Measurements from ENCODE around the gene CRLF2. TPM values are rescaled to one million over a fixed set of nuclear protein-coding genes. Genes with fewer than 3 reads are reported as not detected.

The CRLF2 gene
- total and polyA plus RNA-seq, 2 donors (not counting 3 experiments of a cell fraction or from before 2014, with no cell fraction given): not detected

GRCh38 chrX:1244164-1245076 is 32.0 kb upstream of the CRLF2 start:
- Histone ChIP-seq H3K4me1 (ENCODE audit: control insufficient read depth, extremely low read depth, insufficient read depth, low read length) (no peaks in the 10 kb centered on the region), H3K4me2 (ENCODE audit: insufficient read depth, low read length) (no peak overlapping the region), H3K79me2 (ENCODE audit: control insufficient read depth, insufficient read depth, low read length) (no peaks in the 10 kb centered on the region), H3K9me1 (replicated peaks; ENCODE audit: control insufficient read depth, extremely low read depth, insufficient read depth, low read length) (no peaks in the 10 kb centered on the region), H3K27ac (ENCODE audit: insufficient read depth, low read depth, low read length) (no peak overlapping the region), H3K4me3 (replicated peaks in 1 of 3; ENCODE audit: insufficient read depth in 1 of 3, low read depth in 1 of 3, low read length in 3 of 3) (no peak overlapping the region), H3K27me3 (ENCODE audit: control insufficient read depth in 2 of 2, insufficient read depth in 2 of 2, low read length in 2 of 2) (peaks cover 2% of the 10 kb centered on the region in 2 experiments), H4K20me1 (replicated peaks; ENCODE audit: control insufficient read depth, extremely low read depth, insufficient read depth, low read length) (no peaks in the 10 kb centered on the region), H3K9ac (replicated peaks; ENCODE audit: extremely low read depth, insufficient read depth, low read length) (no peak overlapping the region), H2AFZ (ENCODE audit: low read depth, low read length) (no peak overlapping the region), H3K9me3 (replicated peaks; ENCODE audit: control insufficient read depth, insufficient read depth, low read length) (no peaks in the 10 kb centered on the region), H3K36me3 (ENCODE audit: control insufficient read depth in 2 of 2, extremely low read depth in 1 of 2, insufficient read depth in 2 of 2, low read length in 2 of 2) (no peaks in the 10 kb centered on the region)
- ChIA-PET POLR2A (no interaction called here), CTCF (no interaction called here)
- TF ChIP-seq CTCF (IDR thresholded peaks at IDR 0.05; ENCODE audit: extremely low read depth in 1 of 2, insufficient read depth in 1 of 2, low read depth in 1 of 2, low read length in 2 of 2): no peak
- BruUV-seq (replicated peaks): no TSS peak
- DNase-seq (ENCODE audit: low read depth, low spot score) (no peak), FAIRE-seq (no peak)
- intact Hi-C loops (cut with micrococcal nuclease) (loop anchor here (5.0 to 10.0 kb wide), 2 partner anchors 78 to 210 kb away; partner anchors contain the start of gene ASMTL), dilution Hi-C loops (cut with MboI; ENCODE audit: extremely low pct_ligation_motif_present, low sequenced_read_pairs) (no loop called here)

GRCh38 chrX:1242891-1243402 is 30.5 kb upstream of the CRLF2 start:
- no peak overlapping the region for H3K27ac ChIP-seq (ENCODE audit: insufficient read depth, low read depth, low read length)
- no peaks in the 10 kb centered on the region for H3K9me3 ChIP-seq (replicated peaks; ENCODE audit: control insufficient read depth, insufficient read depth, low read length)
- H3K9me1 ChIP-seq (replicated peaks; ENCODE audit: control insufficient read depth, extremely low read depth, insufficient read depth, low read length): no peaks in the 10 kb centered on the region
- ChIA-PET POLR2A (no interaction called here), CTCF (no interaction called here)
- no peaks in the 10 kb centered on the region for H3K4me1 ChIP-seq (ENCODE audit: control insufficient read depth, extremely low read depth, insufficient read depth, low read length)
- dilution Hi-C loops (cut with MboI; ENCODE audit: extremely low pct_ligation_motif_present, low sequenced_read_pairs) (no loop called here), intact Hi-C loops (cut with micrococcal nuclease) (loop anchor here (10.0 kb wide), 1 partner anchor 212 kb away; the partner anchor contains the start of gene ASMTL)
- no peak overlapping the region for H3K4me2 ChIP-seq (ENCODE audit: insufficient read depth, low read length)
- FAIRE-seq (no peak), DNase-seq (ENCODE audit: low read depth, low spot score) (no peak)
- no peaks in the 10 kb centered on the region for H3K79me2 ChIP-seq (ENCODE audit: control insufficient read depth, insufficient read depth, low read length)
- H3K27me3 ChIP-seq (ENCODE audit: control insufficient read depth in 2 of 2, insufficient read depth in 2 of 2, low read length in 2 of 2): no peaks in the 10 kb centered on the region
- no peaks in the 10 kb centered on the region for H4K20me1 ChIP-seq (replicated peaks; ENCODE audit: control insufficient read depth, extremely low read depth, insufficient read depth, low read length)
- H3K36me3 ChIP-seq (ENCODE audit: control insufficient read depth in 2 of 2, extremely low read depth in 1 of 2, insufficient read depth in 2 of 2, low read length in 2 of 2): no peaks in the 10 kb centered on the region
- BruUV-seq (replicated peaks): no TSS peak
- H2AFZ ChIP-seq (ENCODE audit: low read depth, low read length): no peak overlapping the region
- no peak overlapping the region for H3K9ac ChIP-seq (replicated peaks; ENCODE audit: extremely low read depth, insufficient read depth, low read length)
- H3K4me3 ChIP-seq (replicated peaks in 1 of 3; ENCODE audit: insufficient read depth in 1 of 3, low read depth in 1 of 3, low read length in 3 of 3): no peak overlapping the region
- TF ChIP-seq MYC (IDR thresholded peaks at IDR 0.05; ENCODE audit: low read depth, low read length) (no peak), POLR2AphosphoS5 (IDR thresholded peaks at IDR 0.05; ENCODE audit: insufficient read depth, low read depth, low read length) (no peak), JUN (IDR thresholded peaks at IDR 0.05; ENCODE audit: borderline replicate concordance, insufficient read depth, insufficient read length, low read depth) (no peak), POLR2A (IDR thresholded peaks at IDR 0.05; ENCODE audit: low read depth, low read length) (no peak), EZH2 (IDR thresholded peaks at IDR 0.05; ENCODE audit: borderline replicate concordance, low read depth, low read length, severe bottlenecking) (no peak), CTCF (IDR thresholded peaks at IDR 0.05; ENCODE audit: extremely low read depth in 1 of 2, insufficient read depth in 1 of 2, low read depth in 1 of 2, low read length in 2 of 2) (no peak), GATA2 (IDR thresholded peaks at IDR 0.05; ENCODE audit: insufficient read depth, insufficient read length, low read depth, low read length) (no peak), FOS (IDR thresholded peaks at IDR 0.05; ENCODE audit: borderline replicate concordance, insufficient read depth, low read length) (no peak)
- TF ChIP-seq, protein P1, sequence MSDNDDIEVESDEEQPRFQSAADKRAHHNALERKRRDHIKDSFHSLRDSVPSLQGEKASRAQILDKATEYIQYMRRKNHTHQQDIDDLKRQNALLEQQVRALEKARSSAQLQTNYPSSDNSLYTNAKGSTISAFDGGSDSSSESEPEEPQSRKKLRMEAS (IDR thresholded peaks at IDR 0.05; ENCODE audit: insufficient read depth, insufficient read length): no peak
